ENCODE measurements around the gene ROBO1.

Gene ROBO1

GRCh38 chr3:78937475-78937874 lies 830.3 kb downstream of the ROBO1 start:
- no peak overlapping the region for H3K27ac ChIP-seq
- TF ChIP-seq ZFX (IDR thresholded peaks at IDR 0.05) (no peak), CTCF (conservative IDR thresholded peaks at IDR 0.05) (no peak)

- TF ChIP-seq CTCF (conservative IDR thresholded peaks at IDR 0.05): no peak
- no peak for TF ChIP-seq ZFX (IDR thresholded peaks at IDR 0.05)
Observed at GRCh38 chr3:78927759-78928158, 840.0 kb downstream of the ROBO1 start.

GRCh38 chr3:78926523-78926922 lies 841.3 kb downstream of the ROBO1 start:
- no peak overlapping the region for H3K27ac ChIP-seq
- no peak for TF ChIP-seq CTCF (conservative IDR thresholded peaks at IDR 0.05)
- TF ChIP-seq ZFX (IDR thresholded peaks at IDR 0.05): no peak

More at GRCh38 chr3:78927759-78928158, 840.0 kb downstream of the ROBO1 start:
- H3K27ac ChIP-seq: no peak overlapping the region

- TF ChIP-seq ZFX (IDR thresholded peaks at IDR 0.05): no peak
- no peak for TF ChIP-seq CTCF (conservative IDR thresholded peaks at IDR 0.05)
- H3K27ac ChIP-seq: no peak overlapping the region
Observed at GRCh38 chr3:78924711-78925110, 843.1 kb downstream of the ROBO1 start.

- TF ChIP-seq ZFX (IDR thresholded peaks at IDR 0.05) (no peak), CTCF (conservative IDR thresholded peaks at IDR 0.05) (no peak)
- no peak overlapping the region for H3K27ac ChIP-seq
Observed at GRCh38 chr3:78919021-78919755, 848.6 kb downstream of the ROBO1 start.

- TF ChIP-seq ZFX (IDR thresholded peaks at IDR 0.05): no peak
- no peak for TF ChIP-seq CTCF (conservative IDR thresholded peaks at IDR 0.05)
- no peak overlapping the region for H3K27ac ChIP-seq
Observed at GRCh38 chr3:78918361-78919020, 849.3 kb downstream of the ROBO1 start.

- H3K27ac ChIP-seq: no peak overlapping the region
- no peak for TF ChIP-seq ZFX (IDR thresholded peaks at IDR 0.05)
- no peak for TF ChIP-seq CTCF (conservative IDR thresholded peaks at IDR 0.05)
Observed at GRCh38 chr3:78917536-78917935, 850.3 kb downstream of the ROBO1 start.
